Activated CD4-positive, CD25-positive, alpha-beta regulatory T cell treated with anti-CD3 and anti-CD28 coated beads, Interleukin-2, amount 50 U/mL, for 72 hours (primary cell): ENCODE data around the gene PDE6G.

Experiments
- DNase-seq: peaks from one replicate; pipeline ENCODE4 v3.0.0; 2021

The PDE6G gene

DNA sequence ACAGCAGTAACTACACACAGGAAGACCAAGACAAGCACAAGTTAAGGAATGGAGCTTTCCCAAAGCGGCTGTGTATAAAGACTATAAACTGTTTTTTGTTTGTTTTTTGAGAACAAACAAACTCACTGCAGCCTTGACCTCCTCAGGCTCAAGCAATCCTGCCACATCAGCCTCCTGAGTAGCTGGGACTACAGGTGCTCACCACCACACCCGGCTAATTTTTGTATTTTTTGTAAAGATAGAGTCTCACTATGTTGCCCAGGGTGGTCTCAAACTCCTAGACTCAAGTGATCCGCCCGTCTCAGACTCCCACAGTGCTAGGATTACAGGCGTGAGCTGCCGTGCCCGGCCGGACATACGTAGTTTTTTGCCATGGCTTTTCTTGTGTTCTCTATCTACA lies 4.1 kb upstream of the PDE6G start:
- DNase-seq = no peak

DNA sequence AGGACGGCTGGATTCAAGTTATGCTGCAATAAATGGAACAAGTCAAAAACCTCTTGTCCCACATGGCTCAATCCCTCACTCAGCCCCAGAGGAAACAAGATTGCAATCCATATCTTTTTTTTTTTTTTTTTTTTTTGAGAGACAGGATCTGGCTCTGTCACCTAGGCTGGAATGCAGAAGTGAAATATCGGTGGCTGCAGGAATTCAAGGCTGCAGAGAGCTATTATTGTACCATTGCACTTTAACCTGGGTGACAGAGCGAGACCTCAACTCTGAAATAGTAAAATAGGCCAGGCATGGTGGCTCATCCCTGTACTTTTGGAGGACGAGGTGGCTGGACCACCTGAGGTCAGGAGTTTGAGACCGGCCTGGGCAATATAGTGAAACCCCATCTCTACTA lies 2.7 kb upstream of the PDE6G start:
- DNase-seq = no peak

DNA sequence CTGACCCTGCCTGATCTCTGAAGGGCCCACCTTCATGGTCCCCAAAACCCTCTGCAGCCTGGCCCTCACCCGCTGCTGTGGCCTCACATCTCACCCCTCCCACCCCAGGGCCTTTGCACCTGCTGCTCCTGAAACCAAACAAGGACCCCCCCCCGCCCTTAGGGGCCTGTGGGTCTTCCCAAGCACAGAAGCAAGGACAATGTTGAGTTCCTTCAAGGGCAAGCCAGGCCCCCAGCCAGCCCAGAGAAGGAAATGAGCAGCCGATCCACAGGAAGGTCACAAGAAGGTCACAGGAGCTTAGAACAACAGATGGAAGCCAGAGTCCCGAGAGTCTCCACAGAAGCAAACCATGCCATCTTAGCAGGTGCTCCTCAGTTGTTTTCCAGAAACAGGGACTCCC lies 493 bp upstream of the PDE6G start:
- no peak for DNase-seq

DNA sequence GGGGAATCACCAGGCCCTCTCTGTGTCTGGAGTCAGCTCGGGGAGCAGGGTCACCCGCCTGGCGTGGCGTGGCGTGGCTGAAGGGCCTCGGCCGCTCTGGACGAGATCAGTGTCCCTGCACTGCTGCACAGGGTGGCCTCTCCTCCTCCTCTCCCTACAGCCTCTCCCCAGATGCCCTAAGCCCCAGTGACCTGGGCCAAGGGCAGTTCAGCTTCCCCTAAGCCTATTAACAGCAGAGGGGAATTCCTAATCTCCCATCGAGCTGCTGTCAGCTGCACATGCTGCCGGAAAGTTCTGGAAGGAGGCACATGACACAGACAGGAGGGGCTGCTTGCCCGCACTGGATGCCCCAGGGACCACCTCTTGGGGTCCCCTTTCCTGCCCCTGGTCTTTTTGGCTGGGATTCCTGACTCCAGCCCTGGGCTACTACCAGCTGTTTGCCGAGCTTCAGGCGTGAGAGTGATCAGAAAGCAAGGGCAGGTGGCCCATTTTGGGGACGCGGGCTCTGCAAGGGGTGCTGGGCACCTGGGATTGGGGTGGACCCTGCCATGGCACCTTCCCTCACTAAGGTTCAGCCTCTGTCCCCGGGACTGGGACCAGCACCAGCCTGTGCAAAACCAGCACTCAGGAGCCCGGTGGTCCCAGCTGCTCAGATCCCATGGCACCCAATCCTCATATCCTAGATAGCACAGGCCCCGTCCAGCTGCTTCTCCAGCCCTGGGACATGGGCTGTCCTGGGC lies 794 bp downstream of the PDE6G start:
- DNase-seq = no peak

DNA sequence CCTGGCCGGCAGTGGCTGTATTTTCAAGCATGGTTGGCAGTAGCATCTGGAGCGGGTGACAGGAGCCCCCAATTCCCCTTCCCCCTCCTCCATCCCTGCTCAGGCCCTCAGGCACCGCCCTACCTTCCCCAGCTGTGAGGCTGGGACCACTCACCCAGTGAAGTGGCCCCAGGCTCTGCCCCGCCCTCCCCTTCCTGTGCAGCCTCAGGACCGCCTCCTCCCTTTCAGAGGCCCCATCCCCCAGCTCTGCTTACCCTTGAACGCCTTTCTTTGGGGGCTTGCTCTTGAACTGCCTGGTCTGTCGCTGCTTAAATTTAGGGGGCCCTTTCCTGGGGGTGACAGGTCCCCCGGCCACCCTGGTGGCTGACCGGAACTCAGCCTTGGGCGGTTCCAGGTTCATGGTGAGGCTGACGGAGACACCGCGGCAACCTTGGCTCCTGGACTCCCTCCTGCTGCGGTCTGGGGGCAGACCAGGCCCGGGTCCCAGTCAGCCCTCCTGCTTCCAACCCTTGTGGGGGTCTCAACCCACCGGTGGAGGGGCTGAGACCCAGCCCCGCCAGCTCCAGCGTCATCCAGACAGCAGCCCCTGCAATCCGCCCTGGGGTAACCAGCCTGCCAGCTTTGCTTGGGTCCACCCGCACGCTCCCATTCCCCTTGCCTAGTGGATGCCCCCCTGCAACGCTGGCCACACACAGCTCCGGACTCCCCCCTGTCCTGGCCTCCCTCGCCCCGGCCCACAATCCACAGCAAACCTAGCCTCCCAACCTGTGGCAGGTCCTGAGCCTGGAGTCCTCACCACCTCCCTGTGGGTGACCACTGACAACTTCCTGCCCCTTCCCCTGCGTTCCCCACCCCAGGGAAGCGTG lies 3.2 kb downstream of the PDE6G start:
- no peak for DNase-seq

DNA sequence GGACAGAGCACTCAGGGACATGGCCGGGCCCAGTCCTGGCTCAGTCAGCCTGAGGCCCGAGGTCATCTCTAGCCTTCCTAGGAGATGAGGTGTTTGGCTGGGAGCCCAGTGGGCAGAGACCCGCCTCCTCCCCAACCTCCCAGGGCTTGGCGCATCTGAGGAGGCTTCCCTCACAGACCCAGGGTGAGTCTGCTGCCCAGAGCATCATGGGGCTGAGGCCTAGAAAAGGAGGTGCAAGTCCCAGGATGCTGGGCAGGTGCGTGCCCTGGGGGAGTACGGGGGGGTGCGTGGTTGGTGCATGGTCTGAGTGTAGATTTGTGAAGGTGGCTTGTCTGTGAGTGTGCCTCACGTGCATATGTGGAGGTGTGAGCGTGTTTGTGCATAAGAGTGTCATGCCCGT lies 4.7 kb downstream of the PDE6G start:
- no peak for DNase-seq

DNA sequence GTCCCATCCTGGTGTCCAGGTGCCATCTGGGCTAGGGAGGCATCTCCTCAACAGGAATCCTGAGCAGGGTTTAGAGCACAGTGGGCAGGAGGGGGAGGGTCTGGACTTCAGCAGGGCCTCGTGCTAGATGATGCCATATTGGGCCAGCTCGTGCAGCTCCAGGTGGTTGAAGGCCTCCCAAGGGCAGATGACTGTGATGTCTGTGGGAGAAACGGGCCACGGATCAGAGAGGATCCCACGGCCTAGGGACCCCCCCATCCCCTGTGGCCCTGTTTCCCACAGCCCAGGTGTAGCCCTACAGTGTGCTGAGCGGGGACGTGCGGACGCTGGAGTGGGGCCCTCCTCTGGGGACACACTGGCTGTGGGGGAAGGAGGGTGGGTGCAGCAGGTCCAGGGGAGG lies 5.4 kb downstream of the PDE6G start:
- no peak for DNase-seq

DNA sequence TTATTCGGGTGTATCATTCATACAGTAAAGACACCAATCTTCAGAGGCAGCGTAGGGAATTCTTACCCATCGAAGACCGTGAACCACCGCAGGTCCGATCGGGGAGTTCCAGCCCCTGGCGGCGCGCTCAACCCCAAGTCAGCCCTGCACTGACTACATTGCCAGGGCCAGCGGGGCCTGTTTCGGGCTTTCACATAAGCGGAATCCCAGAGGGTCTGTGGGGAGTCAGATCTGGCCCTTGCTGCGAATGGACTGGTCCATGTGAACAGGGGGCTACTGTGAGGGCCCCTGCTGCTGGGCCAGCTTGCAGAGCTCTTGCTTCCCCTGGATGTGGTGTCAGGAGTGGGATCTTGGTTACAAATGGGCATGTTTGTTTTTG lies 7.6 kb downstream of the PDE6G start:
- DNase-seq = no peak

DNA sequence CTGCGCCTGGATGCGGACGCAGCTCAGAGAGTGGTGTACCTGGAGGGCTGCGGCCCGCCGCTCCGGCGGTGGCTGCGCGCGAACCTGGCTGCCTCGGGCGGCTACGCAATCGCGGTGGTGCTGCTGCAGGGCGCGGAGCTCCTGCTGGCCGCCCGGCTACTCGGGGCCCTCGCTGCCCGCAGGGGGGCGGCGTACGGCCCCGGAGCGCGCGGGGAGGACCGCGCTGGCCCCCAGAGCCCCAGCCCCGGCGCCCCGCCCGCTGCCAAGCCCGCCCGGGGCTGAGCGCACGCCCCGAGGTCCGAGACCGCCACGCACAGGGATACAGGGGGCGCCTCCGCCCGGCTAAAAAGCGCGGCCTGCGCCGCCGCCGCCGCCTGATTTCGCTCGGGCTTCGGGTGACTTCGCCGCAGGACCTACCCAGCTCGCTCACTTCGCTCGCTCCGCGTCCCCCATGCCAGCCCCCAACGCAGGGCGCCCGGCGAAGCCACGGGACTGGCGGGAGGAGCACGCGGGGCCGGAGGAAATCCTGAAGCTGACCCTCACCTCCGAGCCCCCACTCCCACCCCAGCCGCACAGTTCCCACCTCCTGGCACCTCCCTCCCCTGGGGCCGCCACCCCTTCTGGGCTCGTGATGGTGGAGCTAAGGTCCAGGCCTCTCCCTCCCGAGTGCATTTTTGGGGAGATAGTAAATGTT lies 8.2 kb downstream of the PDE6G start:
- no peak for DNase-seq

DNA sequence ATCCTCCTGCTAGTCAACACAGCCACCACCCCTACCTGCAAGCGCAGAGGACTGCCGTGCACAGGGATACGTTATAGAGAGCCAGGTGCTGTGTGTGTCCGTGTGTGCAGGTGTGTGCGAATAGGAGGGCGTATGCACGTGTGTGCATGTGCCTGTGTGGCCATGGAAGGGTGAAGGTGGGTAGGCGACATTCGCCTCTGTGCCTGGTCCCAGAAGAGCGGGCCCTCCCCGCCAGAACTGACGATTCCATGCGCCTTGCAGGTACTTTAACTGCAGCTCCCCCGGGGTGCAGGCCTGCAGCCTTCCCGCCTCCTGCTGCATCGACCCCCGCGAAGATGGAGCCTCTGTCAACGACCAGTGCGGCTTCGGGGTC lies 8.7 kb downstream of the PDE6G start:
- DNase-seq = no peak

DNA sequence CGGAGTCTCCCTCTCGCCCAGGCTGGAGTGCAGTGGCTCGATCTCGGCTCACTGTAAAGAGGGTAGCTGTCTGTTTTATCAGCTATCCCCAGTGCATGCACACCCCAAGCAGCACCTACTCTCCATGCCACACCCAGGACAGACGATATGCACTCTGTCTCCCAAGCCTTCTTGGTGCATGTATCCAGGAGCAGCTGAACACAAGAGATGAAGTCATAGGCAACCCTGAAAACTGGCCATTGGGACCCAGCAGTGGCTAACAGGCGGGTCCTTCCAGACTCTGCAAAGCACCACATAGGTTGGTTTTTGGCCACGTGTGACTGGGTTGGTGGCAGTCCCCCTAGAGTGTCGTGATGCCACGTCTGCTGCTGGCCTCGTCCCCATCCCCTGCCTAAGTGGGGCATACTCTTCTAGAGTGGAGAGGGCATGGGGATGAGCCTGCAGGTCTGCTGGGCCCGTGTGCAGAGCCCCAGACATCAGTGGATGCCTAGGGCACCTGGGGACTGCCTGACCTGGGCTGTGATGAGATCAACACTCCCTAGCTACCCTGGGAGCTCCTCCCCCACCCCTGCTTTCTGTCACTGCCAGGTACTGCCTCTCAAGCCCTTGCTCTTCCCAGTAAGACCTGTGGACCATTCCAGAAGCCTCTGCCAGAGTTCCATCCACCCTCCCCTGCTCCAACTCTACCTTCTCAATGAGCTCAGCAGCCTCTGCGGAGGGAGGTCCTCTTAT lies 9.3 kb downstream of the PDE6G start:
- DNase-seq = no peak

DNA sequence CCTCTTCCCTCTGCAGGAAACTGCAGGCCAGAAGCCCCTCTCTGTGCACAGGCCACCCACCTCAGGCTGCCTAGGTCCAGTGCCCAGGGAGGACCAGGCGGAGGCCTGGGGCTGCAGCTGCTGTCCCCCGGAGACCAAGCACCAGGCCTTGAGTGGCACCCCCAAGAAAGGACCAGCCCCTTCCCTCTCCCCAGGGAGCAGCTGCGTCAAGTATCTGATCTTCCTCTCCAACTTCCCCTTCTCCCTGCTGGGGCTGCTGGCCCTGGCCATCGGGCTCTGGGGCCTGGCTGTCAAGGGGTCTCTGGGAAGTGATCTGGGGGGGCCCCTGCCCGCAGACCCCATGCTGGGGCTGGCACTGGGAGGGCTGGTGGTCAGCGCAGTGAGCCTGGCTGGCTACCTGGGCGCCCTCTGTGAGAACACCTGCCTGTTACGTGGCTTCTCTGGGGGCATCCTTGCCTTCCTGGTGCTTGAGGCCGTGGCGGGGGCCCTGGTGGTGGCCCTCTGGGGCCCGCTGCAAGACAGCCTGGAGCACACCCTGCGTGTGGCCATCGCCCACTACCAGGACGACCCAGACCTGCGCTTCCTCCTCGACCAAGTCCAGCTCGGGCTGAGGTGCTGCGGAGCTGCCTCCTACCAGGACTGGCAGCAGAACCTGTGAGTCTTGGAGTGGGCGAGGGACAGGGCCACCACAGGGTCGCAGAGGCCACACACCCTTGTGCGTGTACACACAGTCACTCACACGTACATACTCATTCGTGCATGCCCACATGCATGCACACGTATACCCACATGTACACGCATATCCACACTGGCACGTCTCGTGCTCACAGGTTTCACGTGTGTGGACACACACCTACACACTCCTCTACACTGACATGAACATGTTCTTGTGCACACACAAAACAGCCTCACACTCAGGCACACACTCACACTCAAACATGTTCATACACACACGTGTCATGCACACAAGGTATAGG lies 11.1 kb downstream of the PDE6G start:
- DNase-seq = no peak

DNA sequence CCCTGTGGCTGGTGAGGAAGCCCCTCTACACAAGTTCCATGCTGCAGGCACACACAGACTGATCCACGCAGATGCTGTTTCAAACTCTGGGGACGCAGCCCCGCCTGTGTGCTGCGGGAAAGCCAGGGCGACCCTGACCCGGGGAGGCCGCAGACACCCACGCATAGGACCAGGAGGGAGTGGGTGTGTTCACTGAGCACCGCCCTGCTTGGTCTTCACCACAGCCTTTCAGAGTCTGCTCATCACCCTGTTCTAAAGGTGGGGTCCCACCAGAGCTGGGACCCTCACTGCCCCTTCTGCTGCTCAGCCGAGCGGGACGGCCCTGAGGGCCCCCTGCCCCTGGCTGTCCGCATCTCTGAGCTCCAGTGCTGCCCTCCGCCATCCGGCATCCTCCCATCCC lies 11.8 kb downstream of the PDE6G start:
- DNase-seq = no peak

DNA sequence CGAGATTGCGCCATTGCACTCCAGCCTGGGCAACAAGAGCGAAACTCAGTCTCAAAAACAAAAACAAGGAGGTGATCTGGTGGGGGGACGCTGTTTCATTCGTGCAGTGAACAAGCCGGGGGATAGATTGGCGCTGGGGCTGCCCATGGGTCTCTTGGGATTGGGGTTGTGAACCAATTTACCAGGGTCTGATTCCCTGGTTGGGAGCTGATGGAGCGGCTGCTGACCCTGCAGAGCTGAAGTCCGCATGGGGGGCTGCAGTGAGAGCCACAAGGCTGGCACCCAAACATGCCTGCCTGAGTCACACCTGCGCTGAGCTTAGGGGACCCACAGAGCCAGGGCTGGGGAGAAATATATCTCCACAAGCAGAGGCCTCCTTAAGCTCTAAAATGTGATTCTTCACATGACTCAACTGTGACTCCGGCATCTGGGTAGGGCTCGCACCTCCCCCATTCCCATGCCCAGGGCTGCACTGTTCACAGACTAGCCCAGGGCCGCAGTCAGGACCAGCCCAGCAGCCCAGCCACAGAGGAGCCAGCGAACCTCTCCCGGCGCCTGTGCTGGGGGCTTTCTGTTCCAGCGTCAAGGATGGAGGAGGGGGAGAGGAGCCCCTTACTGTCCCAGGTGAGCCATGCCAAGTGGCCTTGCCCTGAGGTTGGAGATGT lies 14.4 kb downstream of the PDE6G start:
- DNase-seq = no peak

DNA sequence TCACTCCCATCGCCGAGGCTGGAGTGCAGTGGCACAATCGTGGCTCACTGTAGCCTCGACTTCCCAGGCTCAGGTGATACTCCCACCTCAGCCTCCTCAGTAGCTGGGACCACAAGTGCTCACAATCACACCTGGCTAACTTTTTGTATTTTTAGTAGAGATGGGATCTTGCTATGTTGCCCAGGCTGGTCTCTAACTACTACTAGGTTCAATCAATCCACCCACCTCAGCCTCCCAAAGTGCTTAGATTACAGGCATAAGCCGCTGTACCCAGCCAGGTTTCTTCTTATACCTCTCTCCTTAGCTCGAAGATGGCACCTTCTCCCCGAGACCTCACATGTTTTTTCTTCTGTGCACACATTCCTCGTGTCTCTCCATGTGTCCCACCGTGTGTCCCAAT lies 16.3 kb downstream of the PDE6G start:
- DNase-seq = no peak

DNA sequence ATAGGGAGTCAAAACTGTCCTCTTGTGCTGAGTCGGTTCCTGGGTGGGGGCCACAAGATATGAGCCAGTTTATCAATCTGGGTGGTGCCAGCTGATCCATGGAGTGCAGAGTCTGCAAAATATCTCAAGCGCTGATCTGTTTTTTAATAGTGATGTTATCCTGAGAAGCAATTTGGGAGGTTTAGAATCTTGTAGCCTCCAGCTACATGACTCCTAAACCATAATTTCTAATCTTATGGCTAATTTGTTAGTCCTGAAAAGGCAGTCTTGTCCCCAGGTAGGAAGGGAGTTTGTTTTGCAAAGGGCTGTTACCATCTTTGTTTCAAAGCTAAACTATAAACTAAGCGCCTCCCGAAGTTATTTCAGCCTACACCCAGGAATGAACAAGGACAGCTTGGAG lies 17.7 kb downstream of the PDE6G start:
- no peak for DNase-seq

DNA sequence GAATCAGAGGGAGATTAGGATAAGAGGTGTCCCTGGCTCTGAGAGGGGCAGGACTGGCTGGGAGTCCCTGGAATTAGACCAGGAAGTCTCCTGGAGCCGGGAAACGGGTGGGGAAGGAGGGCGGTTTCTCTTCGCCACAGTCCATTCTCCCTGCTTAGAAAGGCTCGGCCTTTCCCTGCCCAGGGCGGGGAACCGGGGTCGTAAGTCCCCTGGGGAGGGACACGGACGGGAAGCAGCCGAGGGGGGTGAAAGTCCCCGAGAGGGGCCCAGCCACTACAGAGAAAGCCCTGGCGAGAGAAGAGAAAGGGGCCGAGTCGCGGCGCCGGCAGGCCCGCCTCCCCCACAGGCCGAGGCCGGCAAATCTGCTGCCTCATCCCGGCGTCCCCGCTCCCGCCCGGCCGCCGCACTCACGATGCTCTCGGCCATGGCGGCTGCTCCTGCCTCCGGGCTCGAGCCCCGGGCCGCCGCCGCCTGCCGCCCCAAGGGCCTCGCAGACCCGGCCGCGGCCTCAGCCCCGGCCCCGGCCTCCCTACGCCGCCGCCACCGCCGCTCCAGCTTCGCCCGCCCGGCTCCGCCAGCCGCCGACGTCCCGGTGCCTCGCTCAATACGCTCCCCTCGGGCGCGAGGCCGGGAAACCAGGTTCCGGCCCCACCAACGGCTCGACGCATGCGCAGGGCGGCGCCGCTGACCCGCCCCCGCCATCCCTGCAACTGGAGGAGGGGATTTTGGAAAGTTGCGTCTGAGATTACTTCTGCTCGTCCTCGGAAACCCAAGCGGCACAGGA lies 19.6 kb downstream of the PDE6G start, which contains the start of the genes NPLOC4 and TSPAN10:
Gene NPLOC4, minus strand, starts transcription at position 608 of the 784 bp plus-strand sequence. Its CDS starts 182 bp downstream, at position 426.
Gene TSPAN10, plus strand, starts transcription at position 692 of the 784 bp plus-strand sequence. CDS start 5,217 bp downstream, outside the sequence.
- DNase-seq = peak; percentile 88

DNA sequence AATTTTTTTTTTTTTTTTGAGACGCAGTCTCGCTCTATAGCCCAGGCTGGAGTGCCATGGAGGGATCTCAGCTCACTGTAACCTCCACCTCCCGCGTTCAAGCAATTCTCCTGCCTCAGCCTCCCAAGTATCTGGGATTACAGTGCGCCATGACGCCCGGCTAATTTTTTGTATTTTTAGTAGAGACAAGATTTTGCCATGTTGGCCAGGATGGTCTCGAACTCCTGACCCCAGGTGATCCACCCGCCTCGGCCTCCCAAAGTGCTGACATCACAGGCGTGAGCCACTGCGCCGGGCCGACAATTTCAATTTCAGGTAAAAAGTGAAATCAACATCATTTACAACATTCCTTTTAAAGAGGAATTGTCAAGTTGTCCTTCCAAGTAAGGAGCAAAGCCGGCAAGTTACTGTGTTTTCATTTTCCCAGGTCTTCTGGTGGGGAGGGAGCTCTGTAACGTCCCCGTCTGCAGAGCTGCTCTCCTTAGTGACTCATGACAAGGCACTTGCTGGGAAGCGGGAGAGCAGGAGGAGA lies 20.3 kb downstream of the PDE6G start:
- no peak for DNase-seq

DNA sequence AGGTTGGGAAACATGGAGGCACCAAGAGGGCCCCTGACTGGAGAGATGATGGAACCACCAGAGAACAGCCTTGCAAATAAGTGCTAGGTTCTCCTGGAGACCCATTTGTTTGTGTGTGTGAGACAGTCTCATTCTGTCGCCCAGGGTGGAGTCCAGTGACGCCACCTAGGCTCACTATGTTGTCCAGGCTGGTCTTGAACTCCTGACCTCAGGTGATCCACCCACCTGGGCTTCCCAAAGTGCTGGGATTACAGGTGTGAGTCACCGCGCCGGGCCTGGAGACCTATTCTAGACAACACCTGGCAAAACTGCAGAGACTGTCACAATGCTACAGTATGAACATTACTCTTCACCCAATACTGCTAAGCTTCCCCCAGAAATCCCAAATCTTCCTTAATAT lies 20.9 kb downstream of the PDE6G start:
- DNase-seq = no peak

DNA sequence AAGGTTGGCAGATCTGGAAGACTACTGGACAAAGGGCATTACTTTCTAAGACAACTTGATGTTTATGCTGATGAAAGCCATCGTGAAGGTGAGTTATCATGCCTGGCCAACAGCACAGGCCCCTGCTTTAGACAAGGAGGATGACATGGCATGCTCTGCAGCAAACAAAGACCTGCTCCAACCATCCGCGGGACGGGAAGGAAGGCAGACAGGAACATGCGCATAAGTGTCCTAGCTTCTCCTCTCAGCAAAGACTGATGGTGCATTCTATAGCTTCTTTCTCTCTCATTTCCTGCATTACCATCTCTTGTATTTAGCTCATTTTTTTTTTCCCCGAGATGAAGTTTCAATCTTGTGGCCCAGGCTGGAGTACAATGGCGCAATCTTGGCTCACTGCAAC lies 24.9 kb downstream of the PDE6G start:
- DNase-seq = no peak
